ENCODE results near the gene TTC7B.

The TTC7B gene

GRCh38 chr14:90558041-90558982 is 257.9 kb downstream of the TTC7B start:
- DNase-seq (ENCODE audit: low read depth): no peak

GRCh38 chr14:90557516-90557915 is 258.7 kb downstream of the TTC7B start:
- no peak for DNase-seq (ENCODE audit: low read depth)

GRCh38 chr14:90556666-90557450 is 259.4 kb downstream of the TTC7B start:
- no peak for DNase-seq (ENCODE audit: low read depth)

- DNase-seq (ENCODE audit: low read depth): no peak
Measured at GRCh38 chr14:90556012-90556477, 260.2 kb downstream of the TTC7B start.

GRCh38 chr14:90555126-90556011 is 260.9 kb downstream of the TTC7B start:
- DNase-seq (ENCODE audit: low read depth): no peak

GRCh38 chr14:90554341-90554740 is 261.9 kb downstream of the TTC7B start:
- DNase-seq (ENCODE audit: low read depth): no peak

- no peak for DNase-seq (ENCODE audit: low read depth)
Measured at GRCh38 chr14:90553921-90554336, 262.3 kb downstream of the TTC7B start.

GRCh38 chr14:90553298-90553920 is 262.8 kb downstream of the TTC7B start:
- DNase-seq (ENCODE audit: low read depth): no peak

- DNase-seq (ENCODE audit: low read depth): no peak
Measured at GRCh38 chr14:90552465-90553297, 263.5 kb downstream of the TTC7B start.

GRCh38 chr14:90551733-90552464 is 264.3 kb downstream of the TTC7B start:
- DNase-seq (ENCODE audit: low read depth): no peak

GRCh38 chr14:90551070-90551704 is 265.0 kb downstream of the TTC7B start:
- DNase-seq (ENCODE audit: low read depth): no peak

GRCh38 chr14:90549794-90550641 is 266.2 kb downstream of the TTC7B start:
- no peak for DNase-seq (ENCODE audit: low read depth)

- DNase-seq (ENCODE audit: low read depth): no peak
Measured at GRCh38 chr14:90548455-90548854, 267.8 kb downstream of the TTC7B start.

- DNase-seq (ENCODE audit: low read depth): no peak
Measured at GRCh38 chr14:90547968-90548367, 268.3 kb downstream of the TTC7B start.

GRCh38 chr14:90547250-90547649 is 269.0 kb downstream of the TTC7B start:
- DNase-seq (ENCODE audit: low read depth): no peak

- DNase-seq (ENCODE audit: low read depth): no peak
Measured at GRCh38 chr14:90546767-90547166, 269.5 kb downstream of the TTC7B start.

- no peak for DNase-seq (ENCODE audit: low read depth)
Measured at GRCh38 chr14:90545966-90546751, 270.1 kb downstream of the TTC7B start.

GRCh38 chr14:90545382-90545781 is 270.8 kb downstream of the TTC7B start:
- DNase-seq (ENCODE audit: low read depth): no peak
